HG03558 (cell line): ENCODE measurements around the gene PSMA2.

Source experiments
- ATAC-seq: cut with Tn5 transposase; IDR thresholded peaks from one replicate; pipeline ENCODE4 v1.9.1; 2021; ENCODE audit warnings: moderate number of reproducible peaks; ENCODE audit not compliant: unreplicated experiment; ENCODE audit errors: extremely low read depth

The PSMA2 gene

DNA sequence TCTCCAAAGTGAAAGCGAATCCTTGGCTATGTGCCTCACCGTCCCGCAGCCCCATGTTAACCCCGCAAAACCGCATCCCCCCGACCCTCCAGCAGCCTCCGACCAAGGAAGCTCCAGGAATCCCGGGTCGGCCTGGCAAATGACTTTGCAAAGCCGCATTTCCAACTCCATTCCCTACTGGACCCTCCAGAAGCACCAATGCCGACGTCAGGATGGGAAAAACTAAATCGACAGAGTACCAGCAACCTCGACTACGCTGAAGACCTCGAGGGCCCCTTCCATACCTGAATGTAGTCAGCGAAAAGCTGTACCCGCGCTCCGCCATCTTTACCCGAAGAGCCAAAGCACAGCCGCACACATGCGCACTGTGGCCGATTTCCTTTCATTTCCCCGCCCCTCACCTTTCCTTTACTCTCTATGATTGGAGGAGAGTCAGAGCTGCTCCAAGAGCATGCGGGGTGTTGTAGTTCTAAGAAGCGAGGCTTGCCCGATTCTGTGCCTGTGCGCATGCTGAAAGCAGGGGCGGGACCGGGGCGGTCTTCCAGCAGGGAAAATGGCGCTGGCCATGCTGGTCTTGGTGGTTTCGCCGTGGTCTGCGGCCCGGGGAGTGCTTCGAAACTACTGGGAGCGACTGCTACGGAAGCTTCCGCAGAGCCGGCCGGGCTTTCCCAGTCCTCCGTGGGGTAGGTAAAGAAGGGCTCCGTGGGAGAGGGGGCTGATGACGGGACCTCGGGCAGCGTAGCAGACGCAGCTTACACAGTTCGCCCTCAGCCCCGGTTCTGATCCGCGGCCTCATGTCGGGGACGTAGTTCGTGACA, at the start of gene PSMA2, which contains the start of gene MRPL32:
PSMA2 (minus strand) TSS at position 341 of the 818 bp plus-strand sequence; CDS start at position 325, 16 bp downstream.
MRPL32 (plus strand) TSS at position 543 of the 818 bp plus-strand sequence; CDS start at position 554, 11 bp downstream.
- peak; percentile 99 for ATAC-seq

DNA sequence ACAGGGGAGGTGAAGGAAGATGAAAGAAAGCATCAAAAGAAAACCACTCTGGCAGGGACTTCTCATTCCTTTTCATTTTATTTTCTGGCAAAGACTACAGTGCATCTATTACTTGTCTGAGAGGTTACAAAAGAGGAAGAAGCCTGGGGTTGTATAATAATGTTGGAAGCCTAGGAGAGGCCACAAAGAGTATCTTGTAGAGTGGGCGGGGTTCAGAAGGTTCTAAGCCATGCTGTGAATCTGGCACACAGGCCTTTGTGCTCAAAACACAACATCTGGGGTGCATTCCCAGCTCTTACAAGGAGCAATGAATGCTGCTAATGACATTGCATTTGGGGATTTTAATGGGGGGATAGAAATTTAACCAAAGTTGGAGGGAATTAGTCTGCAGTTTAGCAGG, 49.6 kb upstream of the PSMA2 start:
- no peak for ATAC-seq

- ATAC-seq = no peak
Measured at GRCh38 chr7:42980514-42980913, 48.5 kb upstream of the PSMA2 start.

GRCh38 chr7:42980084-42980483, 48.1 kb upstream of the PSMA2 start:
- no peak for ATAC-seq

- no peak for ATAC-seq
Measured at GRCh38 chr7:42978496-42978895, 46.5 kb upstream of the PSMA2 start.

- ATAC-seq = no peak
Measured at GRCh38 chr7:42976371-42976770, 44.4 kb upstream of the PSMA2 start.

DNA sequence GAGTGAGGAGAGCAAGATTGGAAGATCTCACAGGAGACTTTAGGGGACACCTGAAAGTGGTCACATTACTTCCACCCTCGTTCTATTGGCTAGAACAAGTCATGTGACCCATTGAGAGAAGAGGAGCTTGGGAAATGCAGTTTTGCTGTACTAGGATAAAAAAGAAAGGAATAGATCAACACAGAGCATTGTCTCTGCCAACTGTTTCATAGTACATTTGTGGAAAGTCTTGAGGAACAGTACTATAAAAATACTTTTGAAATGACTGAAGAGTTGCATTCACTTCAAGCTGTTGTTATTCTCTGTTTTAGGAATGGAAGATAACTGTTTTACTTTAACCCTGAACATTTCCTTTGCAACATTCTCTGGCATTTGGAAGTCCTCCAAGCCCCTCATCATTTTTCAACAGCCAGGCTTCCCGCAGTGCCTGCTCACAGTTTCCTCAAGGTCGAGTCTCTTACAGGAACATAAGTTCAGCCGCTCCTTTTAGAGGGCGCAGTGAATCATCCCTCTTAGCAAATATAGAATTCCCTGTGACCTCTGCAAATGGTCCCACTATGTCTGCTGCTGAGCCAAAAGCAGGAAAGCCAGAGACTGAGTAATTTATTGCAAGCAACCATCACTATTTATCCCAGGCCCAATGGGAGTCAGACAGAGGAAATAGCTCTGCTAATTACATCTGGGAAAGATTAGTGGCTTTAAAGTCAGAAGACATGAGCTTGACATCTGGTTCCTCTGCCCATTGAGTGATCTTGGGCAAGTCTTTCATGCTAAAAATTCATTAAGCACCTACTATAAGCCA, 40.9 kb upstream of the PSMA2 start:
- no peak for ATAC-seq

DNA sequence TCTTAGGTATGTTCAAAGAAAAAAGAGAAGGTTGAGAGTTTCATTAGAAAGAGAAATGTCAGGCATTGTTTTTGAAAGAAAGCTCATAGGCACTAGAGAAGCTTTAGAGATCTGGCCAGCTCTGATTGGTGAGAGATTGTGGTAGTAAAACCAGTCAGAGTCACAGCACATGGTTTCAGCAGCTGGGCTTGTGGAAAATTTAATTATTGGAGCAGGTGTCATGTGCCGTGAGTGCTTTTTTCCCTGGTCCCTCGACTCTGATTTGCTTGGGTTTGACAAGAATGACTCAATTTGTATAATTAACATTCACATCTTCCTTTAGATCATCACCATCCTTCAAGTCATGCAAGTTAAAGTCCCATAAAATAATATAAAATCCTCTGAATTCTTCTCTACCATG, 35.4 kb upstream of the PSMA2 start:
- ATAC-seq = no peak

DNA sequence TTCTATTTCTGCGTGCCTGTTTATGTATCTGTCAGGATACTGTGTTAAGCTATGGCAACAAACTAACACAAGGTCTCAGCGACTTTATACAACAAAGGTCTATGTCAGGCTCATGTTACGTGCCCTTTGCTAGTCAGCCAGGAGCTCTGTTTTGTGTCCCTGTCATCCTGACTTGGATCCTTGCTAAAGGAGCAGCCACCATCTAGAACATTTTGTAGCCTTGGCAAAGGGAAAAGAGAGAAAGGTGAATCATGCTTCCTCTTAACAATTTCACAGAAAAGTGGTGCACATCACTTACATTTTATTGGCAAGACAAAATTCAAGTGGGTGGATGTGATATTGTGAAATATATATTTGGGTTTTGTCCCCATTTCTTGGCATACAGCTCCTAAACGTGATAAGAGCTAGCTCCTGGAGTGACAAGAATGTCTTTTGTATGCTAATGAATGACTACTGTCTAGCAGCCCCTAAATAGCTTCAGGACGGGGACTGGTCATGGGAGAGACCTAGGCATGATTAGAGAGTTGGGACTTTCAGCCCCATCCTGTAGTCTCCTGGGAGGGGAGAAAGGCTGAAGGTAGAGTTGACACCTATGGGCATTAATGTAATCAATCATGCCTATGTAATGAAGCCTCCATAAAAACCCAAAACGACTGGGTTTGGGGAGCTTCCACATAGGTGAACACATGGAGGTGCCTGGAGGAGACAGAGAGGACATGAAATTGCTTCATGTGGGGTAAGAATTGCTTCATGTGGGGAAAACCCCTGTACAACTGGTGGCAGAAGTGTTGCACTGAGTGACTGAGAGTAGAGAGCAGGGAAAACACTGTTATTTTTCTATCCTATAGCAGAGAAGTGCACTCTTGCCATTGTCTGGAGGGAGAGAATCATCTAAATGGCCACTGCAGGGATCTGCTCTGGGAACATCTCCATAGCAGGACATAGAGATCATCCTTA, 33.2 kb upstream of the PSMA2 start:
- ATAC-seq = no peak

DNA sequence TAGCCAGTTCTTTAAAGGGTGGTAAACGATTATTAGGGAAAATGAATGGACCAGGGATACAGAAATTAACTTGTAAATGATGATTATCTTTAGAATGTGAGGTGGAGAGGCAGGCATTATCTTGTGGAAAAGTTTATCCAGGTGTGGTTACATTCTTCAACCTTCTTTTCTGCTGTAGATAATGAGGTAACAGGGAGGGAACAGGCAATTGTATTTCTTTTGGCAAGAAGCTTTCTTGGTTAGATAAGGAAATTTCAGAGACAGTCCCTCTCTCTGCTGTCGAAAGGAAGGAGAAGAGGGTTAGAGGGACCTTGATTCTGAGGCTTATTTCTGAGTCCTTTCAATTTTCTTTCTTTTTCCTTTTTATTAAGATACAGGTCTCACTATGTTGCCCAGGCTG, 32.3 kb upstream of the PSMA2 start:
- ATAC-seq = no peak

- ATAC-seq = no peak
Measured at GRCh38 chr7:42961170-42961569, 29.2 kb upstream of the PSMA2 start.

- no peak for ATAC-seq
Measured at GRCh38 chr7:42960762-42961161, 28.8 kb upstream of the PSMA2 start.

DNA sequence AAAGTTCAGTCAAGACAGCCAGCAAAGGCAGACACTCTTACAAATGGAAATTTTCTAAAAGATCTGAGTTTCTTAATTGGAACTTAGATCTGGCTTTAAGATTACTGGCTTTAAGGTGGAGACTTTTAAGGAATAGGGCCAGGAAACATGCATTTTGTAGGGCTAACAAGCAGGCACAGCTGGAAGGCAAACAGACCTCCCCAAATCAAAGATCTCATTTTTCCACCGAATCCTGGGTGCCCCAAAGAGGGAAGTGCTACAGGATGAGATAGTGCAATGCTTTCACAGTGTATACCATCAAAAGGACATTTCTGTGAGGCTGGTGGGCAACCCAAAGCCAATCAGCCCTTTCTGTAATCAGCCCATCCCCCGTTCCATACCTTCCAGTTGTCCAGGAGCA, 27.6 kb upstream of the PSMA2 start:
- ATAC-seq = no peak

GRCh38 chr7:42956062-42956461, 24.1 kb upstream of the PSMA2 start:
- ATAC-seq = no peak

GRCh38 chr7:42953994-42954393, 22.0 kb upstream of the PSMA2 start:
- ATAC-seq = no peak

DNA sequence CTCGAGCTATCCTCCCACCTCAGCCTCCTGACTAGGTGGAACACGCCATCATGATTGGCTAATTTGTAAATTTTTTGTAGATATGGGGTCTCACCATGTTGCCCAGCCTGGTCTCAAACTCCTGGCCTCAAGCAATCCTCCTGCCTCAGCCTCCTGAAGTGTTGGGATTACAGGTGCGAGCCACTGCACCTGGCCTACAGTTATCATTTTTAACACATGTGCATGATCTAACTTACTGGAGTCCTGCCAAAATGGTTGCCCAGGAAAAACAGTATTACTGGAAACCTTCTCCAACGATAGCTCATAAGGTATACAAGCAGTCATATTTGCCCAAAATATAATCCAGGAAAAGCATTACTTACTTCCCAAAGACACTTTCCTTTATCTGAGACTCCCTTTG, 20.4 kb upstream of the PSMA2 start:
- no peak for ATAC-seq

GRCh38 chr7:42950417-42950816, 18.4 kb upstream of the PSMA2 start:
- no peak for ATAC-seq

- no peak for ATAC-seq
Measured at GRCh38 chr7:42947521-42947920, 15.5 kb upstream of the PSMA2 start.

GRCh38 chr7:42946627-42946950, 14.6 kb upstream of the PSMA2 start:
- ATAC-seq = no peak

DNA sequence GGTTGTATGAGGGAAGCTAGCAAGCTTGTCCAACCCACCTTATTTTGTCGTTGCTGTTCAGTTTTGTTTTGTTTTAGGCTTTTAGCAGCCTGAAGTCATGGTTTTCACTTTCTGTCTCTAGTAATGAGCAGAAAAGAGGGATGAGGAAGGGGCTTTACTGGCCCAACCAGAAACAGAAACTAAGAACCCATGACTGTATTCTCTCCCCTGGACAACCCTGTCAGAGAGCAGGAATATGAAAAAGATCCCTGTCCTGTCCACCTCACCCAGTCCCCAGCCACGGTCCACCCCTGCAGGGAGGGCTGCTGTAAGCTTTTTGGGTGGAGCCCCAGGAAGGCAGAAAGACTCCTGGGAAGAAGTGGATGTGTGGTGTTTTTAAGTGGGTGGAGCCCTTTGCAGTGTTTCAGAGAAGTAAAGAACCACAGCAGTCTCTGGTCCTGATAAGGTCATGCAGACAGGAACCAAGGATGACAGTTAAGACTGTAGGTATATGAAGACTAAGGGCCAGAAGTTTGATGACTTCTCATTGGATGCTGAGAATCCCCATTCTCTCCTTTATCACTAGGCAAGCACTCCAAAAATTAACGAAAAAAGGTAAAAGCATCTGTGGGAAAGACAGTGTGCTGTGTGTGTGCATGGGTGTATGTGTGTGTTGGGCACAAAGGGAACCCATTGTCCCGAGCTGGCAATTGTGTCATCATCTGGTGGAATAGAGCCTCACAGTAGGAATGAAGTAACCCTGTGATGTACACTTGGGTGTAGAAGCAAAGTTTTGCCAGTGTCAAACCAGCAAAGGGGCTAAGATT, 14.1 kb upstream of the PSMA2 start:
- peak; percentile 44 for ATAC-seq
